AG09319 (cell line): Measurements from ENCODE around the gene TIGD1.

Source experiments
- DNase-seq: peaks from one replicate; pipeline ENCODE4 v3.0.0-alpha.2; 2010; ENCODE audit warnings: low read depth; ENCODE audit errors: extremely low read depth
- CTCF ChIP-seq: IDR thresholded peaks from 2 replicates; pipeline ENCODE4 v1.5.1; 2011; ENCODE audit warnings: low read depth, mild to moderate bottlenecking, inconsistent platforms, low read length, moderate library complexity

Gene TIGD1

GRCh38 chr2:232542715-232543467 lies 7.5 kb downstream of the TIGD1 start:
- TF ChIP-seq CTCF = no peak
- DNase-seq = no peak

GRCh38 chr2:232541961-232542714 lies 8.2 kb downstream of the TIGD1 start:
- DNase-seq = no peak
- no peak for TF ChIP-seq CTCF

- DNase-seq = no peak
- TF ChIP-seq CTCF = no peak
These were observed 9.0 kb downstream of the TIGD1 start for GRCh38 chr2:232541195-232541960.

- no peak for DNase-seq
- no peak for TF ChIP-seq CTCF
These were observed 9.8 kb downstream of the TIGD1 start for GRCh38 chr2:232540441-232541041.

- DNase-seq = no peak
- TF ChIP-seq CTCF = no peak
These were observed 10.8 kb downstream of the TIGD1 start, which contains the start of gene CHRNG for GRCh38 chr2:232539298-232540231. Gene CHRNG, plus strand, starts transcription at chr2:232539692. Its CDS starts 56 bp downstream, at chr2:232539748.

GRCh38 chr2:232538671-232539070 lies 11.7 kb downstream of the TIGD1 start:
- TF ChIP-seq CTCF = no peak
- no peak for DNase-seq
